Transverse colon (tissue), 4 donors: ENCODE results near the gene KCNT1. TPM values are rescaled to one million over a fixed set of nuclear protein-coding genes. Genes with fewer than 3 reads are reported as not detected.

Experiments
- DNase-seq: peaks from one replicate; pipeline ENCODE4 v3.0.0-alpha.2; 2019
- H3K27ac ChIP-seq, 4 donors: fragments of 200-600 bp; sonication (generic); 2 replicates each; pipeline ENCODE4 v1.5.1; 2016 to 2018; ENCODE audit warnings: inconsistent platforms in 4 of 4
- H3K27me3 ChIP-seq: fragments of 200-600 bp; sonication (generic); 2 replicates; pipeline ENCODE4 v1.5.1; 2017; ENCODE audit warnings: inconsistent platforms
- H3K36me3 ChIP-seq, 4 donors: fragments of 200-600 bp; sonication (generic); 2 replicates each; pipeline ENCODE4 v1.5.1; 2017 to 2019; ENCODE audit warnings: inconsistent platforms in 4 of 4
- H3K4me1 ChIP-seq, 4 donors: fragments of 200-600 bp; sonication (generic); 2 replicates each; pipeline ENCODE4 v1.5.1; 2017 to 2020; ENCODE audit warnings: inconsistent platforms in 4 of 4
- H3K4me3 ChIP-seq, 4 donors: fragments of 200-600 bp; sonication (generic); 1 replicate in 1 of 4; 2 replicates in 3 of 4; pipeline versions ENCODE4 v1.5.1 to v1.6.1; 2017 to 2019; ENCODE audit warnings: inconsistent platforms in 4 of 4
- H3K9me3 ChIP-seq, 2 donors: fragments of 200-600 bp; sonication (generic); 2 replicates each; pipeline ENCODE4 v1.5.1; 2017 to 2019; ENCODE audit warnings: inconsistent platforms in 2 of 2
- EP300 ChIP-seq: sonication (generic); formaldehyde crosslinking; IDR thresholded peaks from one replicate; pipeline ENCODE4 v1.6.1; 2017; ENCODE audit warnings: antibody characterized with exemption, low read depth
- POLR2A ChIP-seq: fragments of 450-650 bp; IDR thresholded peaks from one replicate; pipeline ENCODE4 v1.6.1; 2016; ENCODE audit warnings: antibody characterized with exemption, mild to moderate bottlenecking, moderate library complexity
- POLR2AphosphoS5 ChIP-seq, 3 donors: sonication (generic); formaldehyde crosslinking; IDR thresholded peaks; one replicate each; pipeline ENCODE4 v1.6.1; 2016; ENCODE audit warnings: antibody characterized with exemption in 3 of 3
- WGBS, 2 donors: methylation state at CpG; one replicate each; pipeline ENCODE4 v1.1.5; 2018; ENCODE audit warnings: low coverage in 1 of 2; 5-methylcytosine and 5-hydroxymethylcytosine counted together
- in situ Hi-C, 4 donors: fragments of 200-750 bp; cut with MboI; loops; one replicate each; pipeline versions ENCODE4 v1.15.0 to v1.15.1; 2017; ENCODE audit warnings: low sequenced_read_pairs in 3 of 4, low pct_ligation_motif_present in 1 of 4, low pct_unique_long_range_greater_than_20kb in 1 of 4
- intact Hi-C: fragments of 100-400 bp; cut with DNase I; formaldehyde crosslinking; loops from one replicate; pipeline ENCODE4 v1.15.1; 2023; ENCODE audit warnings: low total_unique reads
- total RNA-seq, 4 donors: library from RNA; depleted of rRNA; stranded (reverse); fragments of >200 nt; gene quantifications; one replicate each; pipeline ENCODE4 v1.1.0, GENCODE V29; 2016
- TF ChIP-seq, protein P1 (sequence below), 5 experiments: fragments of 200-600 bp in 3 of 5; fragments of 450-650 bp in 2 of 5; sonication (generic) in 3 of 5; IDR thresholded peaks; 1 replicate in 2 of 5; 2 replicates in 3 of 5; pipeline ENCODE4 v1.5.1; 2016 to 2017; ENCODE audit warnings: antibody characterized with exemption in 5 of 5, inconsistent platforms in 3 of 5, mild to moderate bottlenecking in 2 of 5, moderate library complexity in 1 of 5

KCNT1 gene
- total RNA-seq, 4 donors from 2014 or later = 0.14 TPM; not detected in 3

DNA sequence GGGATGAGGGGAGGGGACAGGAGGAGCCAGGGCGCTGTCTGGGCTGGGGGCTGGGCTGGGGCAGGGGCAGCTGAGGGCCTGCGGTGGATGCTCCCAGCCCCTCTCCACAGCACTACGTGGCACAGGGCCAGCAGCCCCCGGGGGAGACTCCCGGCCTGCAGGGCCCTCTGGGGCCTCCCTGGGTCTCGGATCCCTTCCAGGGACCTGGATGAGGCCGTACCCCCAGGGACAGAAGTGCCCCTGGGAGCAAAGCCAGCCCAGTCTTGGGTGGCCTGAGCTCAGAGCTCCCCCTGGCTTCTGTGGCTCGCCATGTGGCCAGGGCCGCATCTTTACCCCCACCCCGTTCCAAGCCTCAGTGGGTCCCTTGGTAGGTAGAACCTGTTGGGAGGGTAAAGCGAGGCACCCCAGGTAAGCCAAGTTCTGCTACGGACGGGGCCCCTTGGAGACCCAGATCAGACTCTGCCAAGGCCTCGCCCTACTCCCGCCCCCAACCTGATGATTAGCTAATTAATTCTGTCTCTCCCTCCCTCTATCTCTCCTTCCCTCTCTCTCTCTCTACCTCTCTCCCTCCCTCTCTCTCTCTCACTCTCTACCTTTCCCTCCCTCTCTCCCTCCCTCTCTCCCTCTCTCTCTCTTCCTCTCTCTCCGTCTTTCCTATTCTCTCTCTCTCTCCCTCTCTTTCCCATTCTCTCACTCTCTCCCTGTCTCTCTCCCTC is 24.3 kb downstream of the KCNT1 start:
- Histone ChIP-seq H3K27me3 (peaks cover 16% of the 10 kb centered on the region), H3K4me3 (no peak overlapping the region), H3K27ac (no peak overlapping the region), H3K9me3 (no peaks in the 10 kb centered on the region), H3K4me1 (no peaks in the 10 kb centered on the region), H3K36me3 (no peaks in the 10 kb centered on the region)
- no peak for TF ChIP-seq POLR2A
- TF ChIP-seq, protein P1, sequence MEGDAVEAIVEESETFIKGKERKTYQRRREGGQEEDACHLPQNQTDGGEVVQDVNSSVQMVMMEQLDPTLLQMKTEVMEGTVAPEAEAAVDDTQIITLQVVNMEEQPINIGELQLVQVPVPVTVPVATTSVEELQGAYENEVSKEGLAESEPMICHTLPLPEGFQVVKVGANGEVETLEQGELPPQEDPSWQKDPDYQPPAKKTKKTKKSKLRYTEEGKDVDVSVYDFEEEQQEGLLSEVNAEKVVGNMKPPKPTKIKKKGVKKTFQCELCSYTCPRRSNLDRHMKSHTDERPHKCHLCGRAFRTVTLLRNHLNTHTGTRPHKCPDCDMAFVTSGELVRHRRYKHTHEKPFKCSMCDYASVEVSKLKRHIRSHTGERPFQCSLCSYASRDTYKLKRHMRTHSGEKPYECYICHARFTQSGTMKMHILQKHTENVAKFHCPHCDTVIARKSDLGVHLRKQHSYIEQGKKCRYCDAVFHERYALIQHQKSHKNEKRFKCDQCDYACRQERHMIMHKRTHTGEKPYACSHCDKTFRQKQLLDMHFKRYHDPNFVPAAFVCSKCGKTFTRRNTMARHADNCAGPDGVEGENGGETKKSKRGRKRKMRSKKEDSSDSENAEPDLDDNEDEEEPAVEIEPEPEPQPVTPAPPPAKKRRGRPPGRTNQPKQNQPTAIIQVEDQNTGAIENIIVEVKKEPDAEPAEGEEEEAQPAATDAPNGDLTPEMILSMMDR (IDR thresholded peaks at IDR 0.05) = no peak
- TF ChIP-seq POLR2AphosphoS5 (IDR thresholded peaks at IDR 0.05) = no peak
- no peak for TF ChIP-seq EP300
- intact Hi-C loops (no loop called here), in situ Hi-C loops (no loop called here)
- WGBS, 2 donors = 27 to 55% methylated on average over 5 to 11 of the region's 16 CpGs
- no peak for DNase-seq

DNA sequence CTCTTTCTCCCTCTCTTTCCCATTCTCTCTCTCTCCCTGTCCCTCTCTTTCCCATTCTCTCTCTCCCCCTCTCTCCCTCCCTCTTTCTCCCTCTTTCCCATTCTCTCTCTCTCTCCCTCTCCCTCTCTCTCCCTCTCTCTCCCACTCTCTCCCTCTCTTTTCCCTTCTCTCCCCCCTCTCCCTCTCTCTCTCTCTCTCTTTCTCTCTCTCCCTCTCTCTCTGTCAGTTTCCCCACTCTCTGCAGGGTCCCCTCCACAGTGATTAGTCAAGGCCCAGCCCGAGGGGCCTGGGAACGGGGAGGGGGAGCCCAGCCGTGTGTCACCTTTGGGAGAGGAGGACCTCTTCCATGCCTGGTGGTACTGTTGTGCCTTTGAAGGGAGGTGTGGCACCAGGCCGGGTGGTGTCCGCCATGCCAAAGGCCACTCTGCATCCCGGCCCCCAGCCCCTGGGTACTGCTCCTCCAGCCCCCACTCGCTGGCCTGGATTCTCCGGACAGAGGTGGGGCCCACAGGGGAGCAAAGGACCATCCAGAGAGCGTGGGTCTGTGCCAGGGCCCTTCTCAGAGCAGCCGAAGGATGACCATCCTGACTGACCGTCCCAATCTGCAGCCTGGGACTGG is 25.4 kb downstream of the KCNT1 start:
- Histone ChIP-seq H3K27ac (no peak overlapping the region), H3K27me3 (peaks cover 16% of the 10 kb centered on the region), H3K36me3 (no peaks in the 10 kb centered on the region), H3K9me3 (no peaks in the 10 kb centered on the region), H3K4me3 (no peak overlapping the region), H3K4me1 (no peaks in the 10 kb centered on the region)
- in situ Hi-C loops = no loop called here
- WGBS, 2 donors = 45% methylated on average over 11 of the region's 11 CpGs; no CpG with 5 or more reads in 1 of the 2 donors
- TF ChIP-seq EP300 = no peak
- TF ChIP-seq, protein P1 (IDR thresholded peaks at IDR 0.05) = no peak
- TF ChIP-seq POLR2AphosphoS5 (IDR thresholded peaks at IDR 0.05) = no peak
- DNase-seq = no peak
- intact Hi-C loops = no loop called here

DNA sequence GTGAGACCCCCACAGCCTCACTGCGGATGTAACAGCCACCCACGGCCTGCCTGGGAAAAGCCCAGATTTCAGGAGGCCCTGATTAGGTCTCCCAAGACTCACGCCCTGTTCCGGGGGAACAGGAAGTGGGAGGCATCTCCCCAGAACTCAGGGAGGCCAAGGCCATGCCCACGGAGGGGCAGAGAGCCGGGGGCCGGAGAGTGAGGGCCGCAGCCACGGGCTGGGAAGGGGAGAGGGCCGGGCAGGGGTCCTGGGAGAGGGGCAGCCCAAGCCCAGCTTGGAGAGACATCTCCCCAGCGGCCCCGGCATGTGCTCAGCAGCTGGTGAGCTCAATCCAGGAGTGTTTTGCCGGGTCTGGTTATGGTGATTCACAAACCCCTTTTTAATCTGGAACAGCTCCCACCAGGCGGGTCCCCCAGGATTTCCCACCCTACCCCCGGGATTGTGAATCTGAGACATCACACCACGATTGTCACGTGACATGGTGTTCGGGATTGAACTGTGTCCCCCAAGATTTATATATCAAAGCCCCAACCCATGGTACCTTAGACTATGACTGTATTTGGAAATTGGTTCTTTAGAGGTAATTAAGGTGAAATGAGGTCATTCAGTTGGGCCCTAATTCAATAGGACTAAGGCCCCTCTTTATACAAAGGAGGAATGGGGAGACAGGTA is 26.6 kb downstream of the KCNT1 start:
- Histone ChIP-seq H3K27me3 (peaks cover 16% of the 10 kb centered on the region), H3K4me1 (no peaks in the 10 kb centered on the region), H3K4me3 (no peak overlapping the region), H3K9me3 (no peaks in the 10 kb centered on the region), H3K27ac (no peak overlapping the region), H3K36me3 (no peaks in the 10 kb centered on the region)
- TF ChIP-seq, protein P1 (IDR thresholded peaks at IDR 0.05) = no peak
- TF ChIP-seq POLR2A (no peak), POLR2AphosphoS5 (IDR thresholded peaks at IDR 0.05) (no peak), EP300 (no peak)
- intact Hi-C loops (no loop called here), in situ Hi-C loops (no loop called here)
- DNase-seq = no peak
- WGBS, 2 donors = 63% methylated on average over 17 of the region's 18 CpGs; no CpG with 5 or more reads in 1 of the 2 donors

DNA sequence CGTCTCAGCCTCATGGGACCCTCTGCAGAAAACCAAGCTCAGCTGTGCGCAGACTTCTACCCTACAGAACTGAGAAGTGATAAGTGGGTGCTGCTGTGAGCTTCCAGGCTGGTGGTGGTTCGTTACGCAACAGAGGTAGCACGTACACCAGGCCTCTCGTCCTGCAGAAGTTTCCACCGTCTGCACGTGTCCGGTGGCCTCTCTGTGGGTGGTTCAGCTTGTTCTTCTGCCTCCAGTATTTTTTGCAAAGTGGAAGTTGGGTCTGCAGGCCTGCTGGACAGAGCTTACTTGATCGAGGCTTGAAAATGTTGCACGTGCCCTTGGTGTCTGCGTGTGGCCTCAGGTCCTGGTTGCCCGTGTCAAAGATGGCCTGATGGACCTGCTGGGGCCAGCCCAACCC is 27.5 kb downstream of the KCNT1 start:
- H3K36me3 ChIP-seq = no peaks in the 10 kb centered on the region
- TF ChIP-seq, protein P1 (IDR thresholded peaks at IDR 0.05) = no peak
- TF ChIP-seq POLR2AphosphoS5 (IDR thresholded peaks at IDR 0.05) (no peak), POLR2A (no peak), EP300 (no peak)
- H3K27ac ChIP-seq = no peak overlapping the region
- 70 to 84% methylated on average over 4 to 13 of the region's 13 CpGs for WGBS, 2 donors
- no peaks in the 10 kb centered on the region for H3K9me3 ChIP-seq
- no peaks in the 10 kb centered on the region for H3K4me1 ChIP-seq
- H3K27me3 ChIP-seq = peaks cover 16% of the 10 kb centered on the region
- no peak overlapping the region for H3K4me3 ChIP-seq
- intact Hi-C loops (no loop called here), in situ Hi-C loops (no loop called here)
- DNase-seq = no peak
